ENCODE data around the gene CACNA2D3. TPM values are rescaled to one million over a fixed set of nuclear protein-coding genes. Genes with fewer than 3 reads are reported as not detected.

The CACNA2D3 gene
- polyA plus RNA-seq, 3 donors, result 8.3 to 21.5 (median 10.4) TPM

GRCh38 chr3:54177816-54178215, 55.5 kb downstream of the CACNA2D3 start:
- WGBS (ENCODE audit: insufficient coverage), result no CpG with 5 or more reads among the region's 3 CpGs

GRCh38 chr3:54178376-54178775, 56.0 kb downstream of the CACNA2D3 start:
- H3K9me3 Mint-ChIP-seq, result no peaks in the 10 kb centered on the region
- H3K27me3 Mint-ChIP-seq (ENCODE audit: low read depth in 3 of 3), result peaks cover 2 to 5% (median 4%) of the 10 kb centered on the region in 3 donors
- no peaks in the 10 kb centered on the region for H3K4me1 Mint-ChIP-seq
- H3K9me3 ChIP-seq (replicated peaks in 1 of 2; ENCODE audit: control insufficient read depth in 1 of 2, insufficient read depth in 1 of 2, low read length in 2 of 2), result no peaks in the 10 kb centered on the region
- intact Hi-C loops (cut with micrococcal nuclease), result no loop called here
- no peak overlapping the region for H3K27ac Mint-ChIP-seq
- no peak overlapping the region for H2AFZ ChIP-seq (ENCODE audit: insufficient read depth, low read depth, low read length, poor library complexity, severe bottlenecking)
- H4K20me1 ChIP-seq (ENCODE audit: insufficient read depth, low read length), result no peaks in the 10 kb centered on the region
- no peak overlapping the region for H3K27ac ChIP-seq (ENCODE audit: low read depth in 1 of 2, low read length in 2 of 2)
- no peaks in the 10 kb centered on the region for H3K36me3 Mint-ChIP-seq
- no peaks in the 10 kb centered on the region for H3K4me1 ChIP-seq (ENCODE audit: control insufficient read depth in 1 of 2, insufficient read depth in 2 of 2, low read length in 2 of 2)
- H3K4me3 ChIP-seq (replicated peaks in 1 of 3; ENCODE audit: low read depth in 2 of 3, low read length in 3 of 3), result no peak overlapping the region
- H3K4me2 ChIP-seq (replicated peaks; ENCODE audit: extremely low read depth, low read length, poor library complexity, severe bottlenecking), result no peak overlapping the region
- H3K79me2 ChIP-seq (ENCODE audit: insufficient read depth, low read length), result no peaks in the 10 kb centered on the region
- WGBS (ENCODE audit: insufficient coverage), result 89% methylated on average over 1 of the region's 5 CpGs
- H3K9ac ChIP-seq (ENCODE audit: insufficient read depth, low read length, poor library complexity, severe bottlenecking), result no peak overlapping the region
- H3K27me3 ChIP-seq (ENCODE audit: control insufficient read depth in 2 of 2, insufficient read depth in 2 of 2, low read length in 2 of 2), result no peaks in the 10 kb centered on the region
- TF ChIP-seq CTCF (IDR thresholded peaks at IDR 0.05), result no peak
- no peak for DNase-seq
- no peak overlapping the region for H3K4me3 Mint-ChIP-seq
- no peaks in the 10 kb centered on the region for H3K36me3 ChIP-seq (replicated peaks in 1 of 2; ENCODE audit: control insufficient read depth in 1 of 2, insufficient read depth in 2 of 2, low read length in 2 of 2)

More at GRCh38 chr3:54177816-54178215, 55.5 kb downstream of the CACNA2D3 start:
- no peaks in the 10 kb centered on the region for H3K79me2 ChIP-seq (ENCODE audit: insufficient read depth, low read length)
- no peak overlapping the region for H3K27ac ChIP-seq (ENCODE audit: low read depth in 1 of 2, low read length in 2 of 2)
- Mint-ChIP-seq H3K4me1 (no peaks in the 10 kb centered on the region), H3K27me3 (ENCODE audit: low read depth in 3 of 3) (peaks cover 0 to 5% (median 4%) of the 10 kb centered on the region in 3 donors), H3K27ac (no peak overlapping the region), H3K4me3 (no peak overlapping the region), H3K9me3 (no peaks in the 10 kb centered on the region), H3K36me3 (no peaks in the 10 kb centered on the region)
- H3K27me3 ChIP-seq (ENCODE audit: control insufficient read depth in 2 of 2, insufficient read depth in 2 of 2, low read length in 2 of 2), result no peaks in the 10 kb centered on the region
- TF ChIP-seq CTCF (IDR thresholded peaks at IDR 0.05), result no peak
- H3K4me1 ChIP-seq (ENCODE audit: control insufficient read depth in 1 of 2, insufficient read depth in 2 of 2, low read length in 2 of 2), result no peaks in the 10 kb centered on the region
- H3K4me2 ChIP-seq (replicated peaks; ENCODE audit: extremely low read depth, low read length, poor library complexity, severe bottlenecking), result no peak overlapping the region
- H3K4me3 ChIP-seq (replicated peaks in 1 of 3; ENCODE audit: low read depth in 2 of 3, low read length in 3 of 3), result no peak overlapping the region
- DNase-seq, result no peak
- no peak overlapping the region for H3K9ac ChIP-seq (ENCODE audit: insufficient read depth, low read length, poor library complexity, severe bottlenecking)
- no peaks in the 10 kb centered on the region for H3K36me3 ChIP-seq (replicated peaks in 1 of 2; ENCODE audit: control insufficient read depth in 1 of 2, insufficient read depth in 2 of 2, low read length in 2 of 2)
- no peaks in the 10 kb centered on the region for H3K9me3 ChIP-seq (replicated peaks in 1 of 2; ENCODE audit: control insufficient read depth in 1 of 2, insufficient read depth in 1 of 2, low read length in 2 of 2)
- H4K20me1 ChIP-seq (ENCODE audit: insufficient read depth, low read length), result no peaks in the 10 kb centered on the region
- H2AFZ ChIP-seq (ENCODE audit: insufficient read depth, low read depth, low read length, poor library complexity, severe bottlenecking), result no peak overlapping the region
- intact Hi-C loops (cut with micrococcal nuclease), result no loop called here

Measured in CD14-positive monocyte (primary cell).